Left kidney (tissue), 2 donors: ENCODE results near the gene CCNJL. TPM values are rescaled to one million over a fixed set of nuclear protein-coding genes. Genes with fewer than 3 reads are reported as not detected.
"Not testable (repeated sequence)": the region's sequence is repeated elsewhere in the genome, so short reads cannot be mapped to it uniquely, and the experiment has no call there.

Experiments
- DNase-seq: peaks from one replicate; pipeline ENCODE4 v3.0.0-alpha.2; 2013
- polyA plus RNA-seq: library from polyadenylated mRNA; unstranded; fragments of 120-200 nt; gene quantifications from one replicate; pipeline ENCODE4 v1.2.1, GENCODE V29; 2013; ENCODE audit not compliant: insufficient read length

Gene CCNJL
- polyA plus RNA-seq, 1 donor = 8.2 TPM

- DNase-seq = not testable (repeated sequence)
These were observed 22.4 kb upstream of the CCNJL start for GRCh38 chr5:160334716-160335115.

DNA sequence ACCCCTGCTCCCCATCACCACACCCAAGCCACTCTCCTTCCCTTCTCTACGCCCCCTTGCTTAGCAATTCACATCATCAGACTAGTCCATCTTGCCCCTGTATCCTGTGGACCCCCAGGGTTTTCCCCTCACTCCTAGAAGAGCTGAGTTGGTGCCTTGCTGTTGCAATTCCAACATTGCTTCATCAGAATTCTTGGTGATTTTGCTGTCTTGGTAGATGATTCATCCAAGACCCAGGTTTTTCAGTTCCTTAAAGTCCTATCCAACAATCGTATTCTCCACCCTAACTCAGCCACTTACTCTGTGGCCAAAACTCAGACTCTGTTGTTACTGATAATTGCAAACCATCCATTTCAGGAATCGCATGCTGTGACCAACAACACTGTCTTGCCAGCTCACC is 21.4 kb upstream of the CCNJL start:
- DNase-seq = no peak

GRCh38 chr5:160330212-160330611 is 17.8 kb upstream of the CCNJL start:
- no peak for DNase-seq

- DNase-seq = no peak
These were observed 15.5 kb upstream of the CCNJL start for GRCh38 chr5:160327818-160328217.

DNA sequence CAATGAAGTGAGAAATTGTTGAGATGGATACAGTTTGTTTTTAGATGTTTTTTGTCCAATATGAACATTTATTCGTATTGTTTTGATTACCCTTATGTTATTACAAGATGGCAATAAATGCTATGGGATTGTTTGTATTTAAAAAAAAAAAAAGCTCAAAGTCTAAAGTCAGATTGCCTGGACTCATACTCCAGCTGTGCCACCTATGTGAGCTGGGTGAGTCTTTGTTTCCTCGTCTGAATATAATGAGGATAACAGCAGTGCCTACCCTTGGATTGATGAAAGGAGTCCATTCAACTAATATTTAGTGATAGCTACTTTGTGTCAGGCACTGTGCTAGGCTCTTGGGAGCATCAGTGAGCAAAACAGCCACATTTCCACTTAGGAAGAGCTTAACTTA is 14.6 kb upstream of the CCNJL start:
- DNase-seq = no peak

GRCh38 chr5:160325716-160326115 is 13.4 kb upstream of the CCNJL start:
- DNase-seq = no peak

DNA sequence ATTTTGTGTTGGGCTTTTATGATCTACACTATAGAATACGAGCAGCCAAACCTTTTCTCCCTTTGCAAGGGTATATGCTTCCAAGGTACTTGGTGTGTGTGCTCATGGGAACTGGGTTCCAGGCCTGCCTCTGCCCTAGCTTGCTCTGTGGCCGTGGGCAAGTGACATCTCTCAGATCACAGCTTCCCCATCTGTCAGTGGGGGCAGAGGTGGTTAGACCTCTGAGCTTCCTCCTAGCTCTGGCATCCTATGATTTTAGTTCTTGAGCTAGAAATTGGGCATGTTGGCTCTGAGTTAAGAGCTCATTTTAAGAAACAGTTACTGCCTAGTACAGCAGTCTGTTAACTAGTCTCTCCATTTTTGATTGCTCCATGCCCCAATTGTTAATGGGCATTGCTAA is 12.5 kb upstream of the CCNJL start:
- DNase-seq = no peak

GRCh38 chr5:160318409-160318808 is 6.0 kb upstream of the CCNJL start:
- DNase-seq = no peak

DNA sequence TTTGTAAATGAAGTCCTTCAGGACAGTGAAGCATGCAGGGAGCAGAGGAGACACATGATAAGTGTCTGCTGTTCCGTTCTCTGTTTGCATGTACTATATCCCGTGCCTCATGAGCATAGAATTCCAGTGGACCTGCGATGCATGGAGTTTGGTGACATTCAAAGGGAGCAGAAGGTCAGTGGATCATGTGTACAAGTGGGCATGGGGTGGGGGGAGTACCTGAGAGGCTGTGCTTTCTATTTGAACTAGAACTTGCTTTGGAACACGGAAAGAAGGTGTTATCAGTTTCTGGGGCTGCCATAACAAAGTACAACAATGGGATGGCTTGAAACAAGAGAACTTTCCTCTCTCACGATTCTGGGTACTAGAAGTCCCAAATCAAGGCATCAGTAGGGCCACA is 5.1 kb upstream of the CCNJL start:
- peak; percentile 31 for DNase-seq

DNA sequence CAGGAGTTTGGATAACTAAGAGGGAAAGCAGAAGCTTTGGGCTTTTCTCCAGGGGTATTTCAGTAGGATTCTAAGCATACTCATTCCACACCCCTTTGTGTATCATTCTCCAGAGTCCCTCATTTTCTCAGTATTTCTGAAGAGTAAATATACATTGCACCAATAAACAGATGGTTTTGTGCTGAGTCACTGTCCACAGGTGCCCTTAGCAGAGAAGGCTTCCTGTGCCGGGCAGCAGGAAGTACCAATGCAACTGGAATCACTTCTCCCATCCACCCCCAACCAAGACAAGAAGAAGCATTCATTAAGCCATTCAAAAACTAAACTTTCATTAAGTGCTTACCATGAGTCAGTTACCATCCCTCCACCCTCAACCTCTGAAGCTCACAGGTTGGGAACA is 3.6 kb upstream of the CCNJL start:
- DNase-seq = no peak

DNA sequence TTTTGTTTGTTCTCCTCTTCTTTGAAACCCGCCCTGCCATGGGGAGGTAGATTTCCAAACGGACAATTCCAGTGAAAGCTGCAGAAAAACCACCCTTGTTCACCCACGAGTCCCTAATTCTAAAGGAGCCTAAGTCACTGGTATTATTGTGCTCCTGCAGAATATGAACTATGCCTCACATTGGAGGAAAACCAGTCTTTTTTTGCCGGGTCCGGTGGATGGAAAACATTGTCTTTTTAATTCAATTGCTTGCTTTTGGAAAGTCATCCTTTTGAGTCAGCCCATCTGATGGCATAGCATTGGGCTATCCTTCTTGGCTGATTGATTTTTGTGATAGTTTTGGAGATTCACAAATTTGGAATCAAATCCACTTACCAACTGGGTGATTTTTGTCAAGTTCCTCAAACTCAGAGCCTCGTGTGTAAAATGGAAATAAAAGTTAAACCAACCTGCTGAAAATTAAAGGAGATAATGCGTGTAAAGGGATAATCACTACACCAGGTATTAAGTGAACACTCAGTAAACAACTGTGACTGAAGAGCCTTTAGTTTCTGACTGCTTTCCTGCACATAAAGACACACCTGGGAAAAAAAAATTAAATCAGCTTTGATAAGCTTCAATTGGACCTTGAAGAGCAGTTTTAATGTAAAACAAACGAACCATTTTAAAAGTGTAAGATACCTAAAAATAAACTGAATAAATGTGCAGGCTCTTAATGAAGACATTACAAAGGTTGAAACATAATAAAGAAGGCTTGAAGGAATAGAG is 780 bp upstream of the CCNJL start:
- DNase-seq = no peak

GRCh38 chr5:160311491-160312133 is 752 bp downstream of the CCNJL start:
- DNase-seq = no peak

DNA sequence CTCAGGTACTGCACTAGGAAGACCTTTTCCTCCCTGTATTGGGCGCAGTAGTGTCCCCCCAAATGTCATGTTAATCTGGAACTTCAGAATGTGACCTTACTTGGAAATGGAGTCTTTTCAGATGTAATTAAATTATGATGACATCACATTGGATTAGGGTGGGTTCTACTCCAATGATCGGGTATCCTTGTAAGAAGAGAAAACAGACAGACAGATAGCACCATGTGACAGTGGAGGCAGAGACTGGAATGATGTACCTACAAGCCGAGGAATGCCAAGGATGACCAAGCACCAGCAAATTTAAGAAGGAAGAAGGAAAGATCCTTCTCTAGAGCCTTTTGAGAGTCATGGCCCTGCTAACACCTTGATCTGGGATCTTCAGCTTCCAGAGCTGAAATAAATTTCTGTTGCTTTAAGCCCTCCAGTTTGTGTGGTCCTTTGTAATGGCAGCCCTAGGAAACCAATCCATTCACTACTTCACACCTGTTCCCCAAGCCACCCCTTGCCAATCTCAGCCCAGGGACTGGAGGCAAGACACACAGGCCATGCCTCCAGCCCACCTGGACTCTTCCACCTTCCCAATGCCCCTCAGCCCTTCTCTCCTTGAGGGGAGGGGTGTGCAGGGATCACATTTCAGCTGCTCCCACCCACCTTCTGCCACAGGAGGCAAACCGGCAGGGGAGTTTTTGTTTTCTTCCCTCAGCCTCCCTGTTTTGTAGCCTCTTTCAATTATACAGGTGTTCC is 1.6 kb downstream of the CCNJL start:
- DNase-seq = no peak

- no peak for DNase-seq
These were observed 2.2 kb downstream of the CCNJL start for GRCh38 chr5:160310140-160310539.

GRCh38 chr5:160306696-160307095 is 5.7 kb downstream of the CCNJL start:
- DNase-seq = no peak

DNA sequence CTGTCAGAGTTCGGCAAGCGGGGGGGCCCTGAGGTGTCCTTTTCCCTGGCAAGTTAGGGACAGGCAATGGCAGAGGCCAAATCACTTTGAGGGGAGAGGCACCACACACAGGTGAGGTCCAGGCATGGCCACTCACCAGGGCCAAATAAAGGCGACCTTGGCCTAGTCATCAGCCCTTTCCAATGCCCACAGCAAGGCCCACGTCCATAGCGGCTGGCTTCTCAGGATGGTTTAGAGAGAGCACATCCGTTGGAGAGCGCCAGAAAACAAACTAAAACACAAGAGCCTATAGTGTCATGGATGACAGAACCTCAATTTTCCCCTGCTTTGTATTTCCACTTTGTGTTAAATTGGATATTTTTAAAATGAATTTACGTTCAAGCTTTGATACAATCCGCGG is 7.0 kb downstream of the CCNJL start:
- no peak for DNase-seq

DNA sequence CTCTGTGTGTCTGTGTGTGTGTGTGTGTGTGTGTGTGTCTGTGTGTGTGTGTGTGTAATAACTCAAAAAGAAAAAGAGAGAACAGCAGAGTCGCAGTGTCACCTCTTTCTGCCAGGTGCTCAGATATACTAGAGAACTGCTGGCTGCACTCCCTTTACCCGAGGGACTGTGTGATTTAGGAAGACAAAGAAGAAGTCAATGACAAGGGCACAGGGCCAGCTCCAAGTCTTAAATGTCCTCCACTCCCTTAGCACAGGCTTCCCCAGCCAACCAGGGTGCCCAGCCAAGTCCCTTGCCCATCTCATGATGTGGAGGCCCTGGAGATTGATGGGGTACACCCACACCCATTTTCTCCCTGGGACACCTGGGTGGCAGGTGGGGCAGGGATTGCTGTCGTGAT is 8.7 kb downstream of the CCNJL start:
- DNase-seq = no peak

DNA sequence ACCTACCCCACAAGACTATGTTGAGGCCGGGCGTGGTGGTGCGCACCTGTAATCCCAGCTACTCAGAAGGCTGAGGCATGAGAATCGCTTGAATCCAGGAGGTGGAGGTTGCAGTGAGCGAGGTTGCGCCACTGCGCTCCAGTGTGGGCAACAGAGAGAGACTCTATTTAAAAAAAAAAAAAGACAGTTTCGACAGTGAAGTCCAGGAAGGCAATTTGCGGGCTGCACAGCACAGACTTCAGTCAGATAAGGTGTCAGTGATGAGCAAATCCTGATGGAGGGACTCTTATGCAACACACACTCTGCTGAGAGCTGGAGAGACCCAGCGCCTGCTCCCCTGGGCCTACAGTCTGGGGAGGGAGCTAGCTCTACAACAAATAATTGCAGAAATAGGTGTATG is 14.2 kb downstream of the CCNJL start:
- no peak for DNase-seq

DNA sequence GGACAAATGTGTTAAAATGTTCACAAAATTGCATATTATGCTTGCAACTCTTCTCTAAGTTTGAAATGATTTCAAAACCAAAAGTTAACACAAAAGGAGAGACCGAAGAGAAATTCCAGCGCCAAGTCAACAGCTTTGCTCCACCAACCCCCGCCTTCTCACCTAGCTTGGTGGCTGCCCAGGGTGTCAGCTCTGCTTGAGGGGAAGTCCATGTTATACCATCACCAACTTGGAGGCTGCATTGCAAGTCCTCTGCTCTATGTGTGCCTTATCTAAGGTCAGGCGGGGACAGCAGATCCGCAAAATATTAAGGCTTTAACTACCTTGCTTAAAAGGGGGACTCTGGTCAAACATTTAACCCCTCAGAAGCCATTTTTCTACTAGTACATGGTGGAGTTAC is 14.6 kb downstream of the CCNJL start:
- DNase-seq = no peak

DNA sequence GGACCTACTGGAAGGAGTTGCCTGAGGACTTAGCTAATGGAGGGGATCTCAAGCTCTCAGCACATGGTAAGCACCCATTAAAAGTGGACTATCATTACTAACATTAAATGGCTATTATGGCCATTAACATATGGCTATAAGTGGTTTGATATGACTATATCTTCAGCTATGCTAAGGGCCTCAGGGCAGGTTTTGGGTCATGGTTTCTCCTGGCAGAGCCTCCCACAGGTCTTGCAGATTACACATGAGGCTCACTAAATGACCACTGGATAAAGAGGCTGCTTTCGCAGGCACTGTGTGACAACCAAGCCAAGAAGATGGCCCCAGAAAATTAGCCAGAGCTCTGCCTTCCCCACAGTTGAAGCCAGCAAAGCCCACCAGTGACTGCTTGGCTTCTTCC is 15.4 kb downstream of the CCNJL start:
- no peak for DNase-seq

DNA sequence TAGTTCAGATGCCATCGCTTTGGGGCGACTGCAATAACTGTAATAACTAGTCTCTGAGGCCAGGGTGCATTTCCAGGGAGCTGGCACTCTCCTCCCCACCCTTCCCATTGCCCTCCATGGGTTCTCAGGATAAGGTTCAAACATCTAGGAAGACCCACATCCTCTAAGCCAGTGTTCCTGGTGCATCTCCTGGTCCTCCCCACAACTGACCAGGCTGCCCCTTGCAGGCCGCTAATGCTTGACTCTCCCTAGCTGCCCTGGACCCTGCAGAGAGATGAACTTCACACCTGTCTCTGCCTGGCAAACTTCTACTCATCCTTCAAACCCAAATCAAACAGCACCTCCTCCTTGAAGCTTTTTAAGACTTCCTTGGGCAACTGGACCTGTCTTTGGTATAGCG is 15.9 kb downstream of the CCNJL start:
- no peak for DNase-seq

- DNase-seq = no peak
These were observed 18.3 kb downstream of the CCNJL start for GRCh38 chr5:160293901-160294561.

DNA sequence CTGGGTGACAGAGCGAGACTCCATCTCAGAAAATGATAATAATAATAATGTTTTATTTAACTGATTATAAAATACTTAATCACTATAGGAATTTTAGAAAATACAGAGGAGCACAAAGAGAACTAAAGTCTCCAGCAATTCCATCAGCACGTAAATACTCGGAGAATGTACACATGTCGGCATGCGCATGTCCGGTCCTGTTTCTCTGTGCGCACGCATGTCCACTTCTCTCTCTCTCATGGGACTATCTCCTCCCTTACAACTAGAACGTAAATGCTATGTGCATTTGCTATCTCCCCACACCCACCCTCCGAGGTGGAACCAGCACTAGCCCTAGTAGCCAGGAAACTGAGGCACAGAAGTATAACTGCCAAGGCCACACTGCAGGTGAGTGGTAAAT is 19.0 kb downstream of the CCNJL start:
- DNase-seq = no peak
